Measurements from ENCODE around the gene NEDD4L. TPM values are rescaled to one million over a fixed set of nuclear protein-coding genes. Genes with fewer than 3 reads are reported as not detected.

The NEDD4L gene
- polyA plus RNA-seq, 1 donor (not counting 4 experiments of a cell fraction or from before 2014, with no cell fraction given): 52.6 TPM

DNA sequence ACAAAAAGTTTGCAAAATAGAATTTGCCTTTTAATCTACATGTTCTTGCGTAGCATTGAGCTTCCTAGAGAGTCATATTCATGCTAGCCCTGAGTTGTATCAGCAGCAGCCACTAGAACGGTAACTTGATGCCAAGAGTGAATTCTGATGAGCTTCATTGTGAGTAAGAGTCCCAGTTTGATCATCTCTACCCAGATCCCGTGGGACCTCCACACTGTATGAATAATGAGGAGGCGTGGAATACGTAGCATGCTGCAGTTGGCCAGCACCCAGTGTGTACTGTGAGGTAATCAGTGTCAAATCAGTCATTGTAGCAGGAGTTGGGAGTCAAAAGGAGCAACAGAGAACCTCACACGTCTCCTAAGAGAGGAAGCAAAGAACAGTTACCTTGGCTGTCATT, 197.9 kb downstream of the NEDD4L start:
- DNase-seq (ENCODE audit: low read depth, low spot score) (no peak), FAIRE-seq (peak; percentile 85)
- no peaks in the 10 kb centered on the region for H3K9me3 ChIP-seq (ENCODE audit: control insufficient read depth, low read depth, low read length)

GRCh38 chr18:58242435-58242834, 198.4 kb downstream of the NEDD4L start:
- Histone ChIP-seq H3K9me1 (ENCODE audit: control insufficient read depth, extremely low read depth, insufficient read depth, low read length) (peaks cover 16% of the 10 kb centered on the region), H3K4me2 (ENCODE audit: control insufficient read depth, extremely low read depth, insufficient read depth, low read depth, low read length) (no peak overlapping the region), H3K9ac (ENCODE audit: control insufficient read depth, extremely low read depth, insufficient read depth, low read length) (no peak overlapping the region), H3K4me1 (ENCODE audit: control insufficient read depth, extremely low read depth, insufficient read depth, low read length) (peaks cover 25% of the 10 kb centered on the region), H3K9me3 (ENCODE audit: control insufficient read depth, low read depth, low read length) (no peaks in the 10 kb centered on the region), H3K27ac (ENCODE audit: control insufficient read depth, insufficient read depth, low read length) (peak overlapping the region; percentile 58), H4K20me1 (ENCODE audit: control insufficient read depth, extremely low read depth, insufficient read depth, low read length) (peaks cover 34% of the 10 kb centered on the region), H3K27me3 (ENCODE audit: control insufficient read depth, extremely low read depth, insufficient read depth, low read length) (no peaks in the 10 kb centered on the region), H2AFZ (ENCODE audit: control insufficient read depth, low read length) (no peak overlapping the region), H3K4me3 (ENCODE audit: control insufficient read depth in 2 of 3, extremely low read depth in 1 of 3, insufficient read depth in 2 of 3, low read depth in 1 of 3, low read length in 3 of 3) (no peak overlapping the region), H3K36me3 (ENCODE audit: control insufficient read depth in 2 of 2, extremely low read depth in 1 of 2, insufficient read depth in 2 of 2, low read length in 2 of 2) (peaks cover 3 to 28% of the 10 kb centered on the region in 2 experiments), H3K79me2 (ENCODE audit: control insufficient read depth, insufficient read depth, low read length) (peaks cover 87% of the 10 kb centered on the region)
- no peak for DNase-seq (ENCODE audit: low read depth, low spot score)
- no peak for TF ChIP-seq EZH2 (IDR thresholded peaks at IDR 0.05; ENCODE audit: low read length)
- TF ChIP-seq, protein P1, sequence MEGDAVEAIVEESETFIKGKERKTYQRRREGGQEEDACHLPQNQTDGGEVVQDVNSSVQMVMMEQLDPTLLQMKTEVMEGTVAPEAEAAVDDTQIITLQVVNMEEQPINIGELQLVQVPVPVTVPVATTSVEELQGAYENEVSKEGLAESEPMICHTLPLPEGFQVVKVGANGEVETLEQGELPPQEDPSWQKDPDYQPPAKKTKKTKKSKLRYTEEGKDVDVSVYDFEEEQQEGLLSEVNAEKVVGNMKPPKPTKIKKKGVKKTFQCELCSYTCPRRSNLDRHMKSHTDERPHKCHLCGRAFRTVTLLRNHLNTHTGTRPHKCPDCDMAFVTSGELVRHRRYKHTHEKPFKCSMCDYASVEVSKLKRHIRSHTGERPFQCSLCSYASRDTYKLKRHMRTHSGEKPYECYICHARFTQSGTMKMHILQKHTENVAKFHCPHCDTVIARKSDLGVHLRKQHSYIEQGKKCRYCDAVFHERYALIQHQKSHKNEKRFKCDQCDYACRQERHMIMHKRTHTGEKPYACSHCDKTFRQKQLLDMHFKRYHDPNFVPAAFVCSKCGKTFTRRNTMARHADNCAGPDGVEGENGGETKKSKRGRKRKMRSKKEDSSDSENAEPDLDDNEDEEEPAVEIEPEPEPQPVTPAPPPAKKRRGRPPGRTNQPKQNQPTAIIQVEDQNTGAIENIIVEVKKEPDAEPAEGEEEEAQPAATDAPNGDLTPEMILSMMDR (optimal IDR thresholded peaks at IDR 0.05 in 1 of 3, IDR thresholded peaks at IDR 0.05 in 1 of 3, conservative IDR thresholded peaks at IDR 0.05 in 1 of 3; ENCODE audit: extremely low read depth in 1 of 3, insufficient read depth in 2 of 3, low read length in 3 of 3): no peak
- dilution Hi-C loops (cut with MboI; ENCODE audit: extremely low pct_ligation_motif_present, low sequenced_read_pairs): no loop called here
- FAIRE-seq: no peak

More for the DNA sequence above, 197.9 kb downstream of the NEDD4L start:
- Histone ChIP-seq H3K27me3 (ENCODE audit: control insufficient read depth, extremely low read depth, insufficient read depth, low read length) (no peaks in the 10 kb centered on the region), H3K4me3 (ENCODE audit: control insufficient read depth in 2 of 3, extremely low read depth in 1 of 3, insufficient read depth in 2 of 3, low read depth in 1 of 3, low read length in 3 of 3) (no peak overlapping the region), H3K9ac (ENCODE audit: control insufficient read depth, extremely low read depth, insufficient read depth, low read length) (no peak overlapping the region), H3K27ac (ENCODE audit: control insufficient read depth, insufficient read depth, low read length) (peak overlapping the region; percentile 58), H2AFZ (ENCODE audit: control insufficient read depth, low read length) (no peak overlapping the region), H3K79me2 (ENCODE audit: control insufficient read depth, insufficient read depth, low read length) (peaks cover 87% of the 10 kb centered on the region), H3K4me1 (ENCODE audit: control insufficient read depth, extremely low read depth, insufficient read depth, low read length) (peaks cover 20% of the 10 kb centered on the region), H3K9me1 (ENCODE audit: control insufficient read depth, extremely low read depth, insufficient read depth, low read length) (peaks cover 16% of the 10 kb centered on the region), H3K36me3 (ENCODE audit: control insufficient read depth in 2 of 2, extremely low read depth in 1 of 2, insufficient read depth in 2 of 2, low read length in 2 of 2) (peaks cover 3 to 22% of the 10 kb centered on the region in 2 experiments), H4K20me1 (ENCODE audit: control insufficient read depth, extremely low read depth, insufficient read depth, low read length) (peaks cover 34% of the 10 kb centered on the region), H3K4me2 (ENCODE audit: control insufficient read depth, extremely low read depth, insufficient read depth, low read depth, low read length) (no peak overlapping the region)
- TF ChIP-seq, protein P1 (optimal IDR thresholded peaks at IDR 0.05 in 1 of 3, IDR thresholded peaks at IDR 0.05 in 1 of 3, conservative IDR thresholded peaks at IDR 0.05 in 1 of 3; ENCODE audit: extremely low read depth in 1 of 3, insufficient read depth in 2 of 3, low read length in 3 of 3): no peak
- TF ChIP-seq EZH2 (IDR thresholded peaks at IDR 0.05; ENCODE audit: low read length): no peak
- dilution Hi-C loops (cut with MboI; ENCODE audit: extremely low pct_ligation_motif_present, low sequenced_read_pairs): no loop called here

Data from keratinocyte (primary cell).